GM21619 (cell line): ENCODE results near the gene UBXN7.
"Not testable (repeated sequence)": the region's sequence is repeated elsewhere in the genome, so short reads cannot be mapped to it uniquely, and the experiment has no call there.

ENCODE experiments used
- ATAC-seq: cut with Tn5 transposase; IDR thresholded peaks from one replicate; pipeline ENCODE4 v1.9.1; 2021; ENCODE audit not compliant: unreplicated experiment

The UBXN7 gene

DNA sequence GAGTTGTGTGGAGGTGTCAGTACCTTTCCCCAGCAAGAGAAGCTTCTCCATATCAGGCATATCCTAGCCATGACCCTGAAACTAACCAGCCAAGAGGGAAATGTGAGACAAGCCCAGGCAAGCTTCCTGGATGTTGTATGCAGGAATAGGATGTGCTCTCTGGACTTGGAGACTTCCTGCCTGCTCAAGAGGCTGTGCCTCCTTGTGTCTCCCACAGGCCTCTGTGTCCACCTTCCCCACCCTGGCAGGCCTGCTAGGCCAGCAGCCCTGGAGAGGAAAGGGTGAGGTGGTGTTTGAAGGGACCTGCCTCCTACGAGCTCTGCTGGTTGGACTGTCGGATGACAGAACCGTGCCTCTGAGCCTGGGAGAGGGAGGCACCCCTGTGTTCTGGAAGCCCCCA is 112.1 kb downstream of the UBXN7 start:
- no peak for ATAC-seq

DNA sequence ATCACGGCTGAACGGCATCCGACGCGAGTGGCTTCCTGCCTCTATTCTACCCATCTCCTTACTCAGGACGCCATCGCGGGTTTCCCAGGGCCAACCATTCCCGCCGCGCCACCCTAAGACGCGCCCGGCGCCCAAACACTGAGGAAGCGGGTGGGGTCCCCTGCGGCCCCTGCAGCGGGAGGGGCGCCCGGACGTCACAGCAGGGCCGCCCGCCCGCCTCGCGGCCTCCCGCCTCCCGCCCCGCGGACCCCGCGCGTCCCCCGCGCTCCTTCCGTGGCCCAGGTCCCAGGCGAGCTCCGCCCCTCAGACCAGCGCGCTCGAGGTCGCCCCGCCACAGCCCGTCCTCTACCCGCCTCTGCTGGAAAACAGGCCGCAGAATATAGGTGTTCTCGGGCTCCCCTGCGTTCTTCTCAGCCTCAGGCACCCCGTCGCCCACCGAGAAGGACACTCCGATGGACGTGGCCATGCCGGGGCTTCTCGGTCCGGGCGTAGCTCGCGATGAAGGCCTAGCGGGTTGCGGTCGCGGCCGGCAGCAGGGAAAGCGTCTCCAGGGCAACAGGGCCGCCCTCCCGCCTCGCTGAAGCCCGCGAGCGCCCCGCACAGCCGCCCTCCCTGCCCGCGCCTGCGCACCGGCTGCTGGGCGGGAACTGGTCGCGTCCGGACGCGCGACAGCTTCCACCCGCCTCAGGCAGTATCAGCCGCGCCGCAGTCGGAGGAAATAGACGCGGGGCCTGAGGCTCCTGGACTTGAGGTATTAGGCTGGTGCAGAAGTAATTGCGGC is 114.3 kb downstream of the UBXN7 start, which contains the start of gene DYNLT2B:
Gene DYNLT2B (minus strand): TSS at position 554 of the 781 bp plus-strand sequence. CDS start 88 bp downstream, at position 466.
- peak; percentile 83 for ATAC-seq

DNA sequence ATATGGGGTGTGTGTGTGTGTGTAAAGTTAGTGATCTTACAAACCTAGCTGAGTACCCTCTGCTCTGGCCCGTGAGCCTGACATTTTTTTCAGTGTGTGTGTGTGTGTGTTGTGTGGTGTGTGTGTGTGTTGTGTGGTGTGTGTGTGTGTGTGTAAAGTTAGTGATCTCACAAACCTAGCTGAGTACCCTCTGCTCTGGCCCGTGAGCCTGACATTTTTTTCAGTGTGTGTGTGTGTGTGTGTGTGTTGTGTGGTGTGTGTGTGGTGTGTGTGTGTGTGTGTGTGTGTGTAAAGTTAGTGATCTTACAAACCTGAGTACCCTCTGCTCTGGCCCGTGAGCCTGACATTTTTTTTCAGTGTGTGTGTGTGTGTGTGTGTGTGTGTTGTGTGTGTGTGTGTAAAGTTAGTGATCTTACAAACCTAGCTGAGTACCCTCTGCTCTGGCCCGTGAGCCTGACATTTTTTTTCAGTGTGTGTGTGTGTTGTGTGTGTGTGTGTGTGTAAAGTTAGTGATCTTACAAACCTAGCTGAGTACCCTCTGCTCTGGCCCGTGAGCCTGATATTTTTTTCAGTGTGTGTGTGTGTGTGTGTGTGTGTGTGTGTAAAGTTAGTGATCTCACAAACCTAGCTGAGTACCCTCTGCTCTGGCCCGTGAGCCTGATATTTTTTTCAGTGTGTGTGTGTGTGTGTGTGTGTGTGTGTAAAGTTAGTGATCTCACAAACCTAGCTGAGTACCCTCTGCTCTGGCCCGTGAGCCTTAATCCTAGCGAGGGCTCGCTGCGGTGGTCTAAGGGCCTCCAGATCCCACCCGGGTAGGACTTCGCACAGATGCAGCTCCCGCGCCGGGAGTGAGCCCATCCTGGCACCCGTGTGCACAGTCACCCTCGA is 115.2 kb downstream of the UBXN7 start:
- ATAC-seq, result not testable (repeated sequence)

DNA sequence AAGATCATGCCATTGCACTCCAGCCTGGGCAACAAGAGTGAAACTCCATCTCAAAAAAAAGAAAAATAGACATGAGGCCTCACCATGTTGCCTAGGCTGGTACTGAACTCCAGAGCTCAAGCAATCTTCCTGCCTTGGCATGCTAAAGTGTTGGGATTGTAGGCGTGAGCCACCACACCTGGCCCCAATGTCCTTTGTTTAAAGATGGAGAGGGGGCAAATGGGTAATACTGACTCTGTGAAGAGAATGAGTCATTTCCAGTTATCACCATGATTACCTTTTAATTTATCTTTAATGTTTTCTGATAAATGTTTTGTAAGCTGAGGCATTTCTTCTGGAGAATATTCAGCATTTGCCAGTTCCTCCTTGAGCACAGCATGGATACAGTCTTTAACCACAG is 116.4 kb downstream of the UBXN7 start:
- no peak for ATAC-seq

DNA sequence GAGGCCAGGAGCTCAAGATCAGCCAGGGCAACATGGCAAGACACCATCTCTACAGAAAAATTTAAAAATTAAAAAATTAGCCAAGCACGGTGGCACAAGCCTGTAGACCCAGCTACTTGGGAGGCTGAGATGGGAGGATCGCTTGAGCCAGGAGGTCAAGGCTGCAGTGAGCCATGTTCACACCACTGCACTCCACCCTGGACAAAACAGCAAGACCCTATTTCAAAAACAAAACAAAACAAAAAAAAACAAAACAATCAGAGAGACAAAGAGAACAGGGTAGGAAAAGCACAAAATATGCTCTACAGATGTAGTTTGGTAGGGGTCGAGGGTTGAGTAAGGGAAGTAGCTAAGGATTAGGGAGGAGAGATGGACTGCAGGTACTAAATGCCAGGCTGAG is 117.6 kb downstream of the UBXN7 start:
- no peak for ATAC-seq

DNA sequence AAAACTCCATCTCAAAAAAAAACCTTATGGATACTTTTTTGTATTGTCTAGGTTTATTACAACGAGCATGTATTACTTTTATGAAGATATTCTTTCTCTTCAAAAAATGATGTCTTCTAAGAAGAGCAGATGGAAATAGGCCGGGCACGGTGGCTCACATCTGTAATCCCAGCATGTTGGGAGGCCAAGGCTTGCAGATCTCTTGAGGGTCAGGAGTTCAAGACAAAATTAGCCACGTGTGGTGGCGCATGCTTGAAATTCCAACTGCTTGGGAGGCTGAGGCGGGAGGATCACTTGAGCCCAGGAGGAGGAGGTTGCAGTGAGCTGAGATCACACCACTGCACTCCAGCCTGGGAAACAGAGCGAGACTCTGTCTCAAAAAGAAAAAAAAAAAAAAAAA is 118.1 kb downstream of the UBXN7 start:
- ATAC-seq, result not testable (repeated sequence)

DNA sequence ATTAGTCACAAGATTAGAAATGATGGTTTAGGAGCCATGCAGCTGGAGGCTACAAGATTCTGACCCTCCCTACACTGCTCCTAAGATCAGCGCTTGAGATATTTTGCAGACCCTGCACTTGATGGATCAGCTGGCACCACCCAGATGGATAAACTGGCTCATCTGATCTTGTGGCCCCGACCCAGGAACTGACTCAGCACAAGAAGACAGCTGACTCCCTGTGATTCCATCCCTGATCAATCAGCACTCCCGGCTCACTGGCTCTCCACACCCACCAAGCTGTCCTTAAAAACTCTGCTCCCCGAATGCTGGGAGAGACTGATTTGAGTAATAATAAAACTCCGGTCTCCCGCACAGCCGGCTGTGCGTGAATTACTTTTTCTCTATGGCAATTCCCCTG is 129.3 kb downstream of the UBXN7 start:
- not testable (repeated sequence) for ATAC-seq

DNA sequence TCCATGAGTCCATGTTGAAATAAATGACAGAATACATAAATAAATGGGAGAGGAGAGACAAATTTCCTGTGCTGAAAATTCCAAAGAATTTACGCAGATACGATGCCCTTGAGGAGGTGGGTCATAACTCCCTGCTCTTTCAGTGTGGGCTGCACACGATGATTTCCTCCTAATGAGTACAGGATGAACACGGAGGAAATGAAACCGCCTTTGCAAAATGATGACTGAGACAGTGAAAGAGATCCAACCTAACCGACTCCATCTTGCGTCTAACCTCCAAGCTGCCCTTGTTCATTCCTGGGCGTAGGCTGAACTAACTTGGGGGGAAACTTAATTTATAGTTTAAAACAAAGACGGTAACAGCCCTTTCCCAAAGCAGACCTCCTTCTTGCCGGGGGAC is 129.7 kb downstream of the UBXN7 start:
- ATAC-seq, result not testable (repeated sequence)

DNA sequence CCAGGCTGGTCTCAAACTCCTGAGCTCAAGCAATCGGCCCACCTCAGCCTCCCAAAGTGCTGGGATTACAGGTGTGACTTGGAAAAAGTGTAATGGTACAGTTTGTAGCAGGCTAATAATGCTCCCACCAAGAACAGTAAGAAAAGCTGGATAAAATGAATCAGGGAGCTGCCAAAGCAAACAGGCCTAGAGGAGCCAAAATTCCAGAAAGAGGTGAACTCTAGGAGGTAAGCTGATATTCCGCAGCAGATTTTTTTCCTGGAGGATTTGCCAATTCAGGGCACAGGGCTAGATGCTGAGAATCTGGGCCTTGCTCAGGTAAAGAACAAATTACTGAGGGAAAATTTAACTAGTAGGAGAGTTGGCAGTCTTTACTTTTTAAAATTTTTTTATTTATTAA is 133.7 kb downstream of the UBXN7 start:
- no peak for ATAC-seq
